OCI-LY7 (cell line): ENCODE measurements around the gene INPP5A. TPM values are rescaled to one million over a fixed set of nuclear protein-coding genes. Genes with fewer than 3 reads are reported as not detected.

ENCODE experiments used
- BruUV-seq: library from RNA; stranded (reverse); fragments of 400-500 nt; replicated peaks from 2 replicates; lab custom pipeline; 2021; lab: Mats Ljungman, UMichigan
- CTCF ChIA-PET: fragments of 300-600 bp; sonication (Branson Sonifier 250); formaldehyde crosslinking; loops from one replicate; lab custom pipeline; 2022; ENCODE audit warnings: antibody characterized with exemption; ENCODE audit not compliant: unreplicated experiment; lab: Charles Lee
- POLR2A ChIA-PET: fragments of 300-600 bp; sonication (Branson Sonifier 250); formaldehyde crosslinking; loops from one replicate; lab custom pipeline; 2022; ENCODE audit warnings: antibody characterized with exemption; lab: Charles Lee
- DNase-seq: peaks from one replicate; pipeline ENCODE4 v3.0.0-alpha.2; 2015; ENCODE audit warnings: low spot score
- H2AFZ ChIP-seq: fragments of 200-600 bp; sonication (generic), shearing (Covaris generic); 2 replicates; pipeline ENCODE4 v1.6.1; 2014; ENCODE audit warnings: mild to moderate bottlenecking, antibody characterized with exemption, low read length, moderate library complexity
- H3K27ac ChIP-seq: fragments of 200-600 bp; sonication (generic); 2 replicates; pipeline ENCODE4 v1.5.1; 2014; ENCODE audit warnings: mixed run types, low read depth, mild to moderate bottlenecking, moderate library complexity, low read length, inconsistent platforms; ENCODE audit not compliant: poor library complexity, severe bottlenecking
- H3K36me3 ChIP-seq: fragments of 200-600 bp; sonication (generic); 2 replicates; pipeline ENCODE4 v1.6.1; 2014; ENCODE audit warnings: mild to moderate bottlenecking, antibody characterized with exemption, low read length, moderate library complexity, mixed read lengths; ENCODE audit not compliant: insufficient read depth
- H3K4me1 ChIP-seq: fragments of 200-600 bp; sonication (generic); 2 replicates; pipeline ENCODE4 v1.5.1; 2014; ENCODE audit warnings: mild to moderate bottlenecking, low read length; ENCODE audit not compliant: insufficient read depth, poor library complexity, severe bottlenecking
- H3K4me2 ChIP-seq: fragments of 200-600 bp; sonication (generic); 2 replicates; pipeline ENCODE4 v1.6.1; 2014; ENCODE audit warnings: mild to moderate bottlenecking, low read length
- H3K4me3 ChIP-seq: fragments of 200-600 bp; sonication (generic); 2 replicates; pipeline ENCODE4 v1.5.1; 2014; ENCODE audit warnings: mild to moderate bottlenecking, low read depth, low read length; ENCODE audit not compliant: poor library complexity, severe bottlenecking
- H3K79me2 ChIP-seq: fragments of 200-600 bp; sonication (generic); 2 replicates; pipeline ENCODE4 v1.6.1; 2016; ENCODE audit warnings: low read depth, mild to moderate bottlenecking, low read length, moderate library complexity, mixed read lengths; ENCODE audit not compliant: insufficient read depth
- H3K9me2 ChIP-seq: fragments of 200-600 bp; sonication (generic); 2 replicates; pipeline ENCODE4 v1.6.1; 2016; ENCODE audit warnings: mild to moderate bottlenecking, low read length, mixed read lengths; ENCODE audit not compliant: insufficient read depth
- H3K9me3 ChIP-seq: fragments of 200-600 bp; sonication (generic); 2 replicates; pipeline ENCODE4 v1.6.1; 2014; ENCODE audit warnings: mild to moderate bottlenecking, mixed run types, low read length, mixed read lengths
- H4K20me1 ChIP-seq: fragments of 200-600 bp; sonication (generic); 2 replicates; pipeline ENCODE4 v1.6.1; 2014; ENCODE audit warnings: mild to moderate bottlenecking, antibody characterized with exemption, low read length, moderate library complexity, mixed read lengths; ENCODE audit not compliant: insufficient read depth
- EZH2phosphoT487 ChIP-seq: fragments of 200-600 bp; sonication (generic); IDR thresholded peaks from 2 replicates; pipeline ENCODE4 v1.6.1; 2018; ENCODE audit warnings: low read depth, borderline replicate concordance, mild to moderate bottlenecking, mixed run types, antibody characterized with exemption, low read length, moderate library complexity, mixed read lengths
- intact Hi-C: fragments of 100-400 bp; cut with micrococcal nuclease; formaldehyde crosslinking; loops from one replicate; pipeline ENCODE4 v1.10.0; 2022; ENCODE audit not compliant: unreplicated experiment
- total RNA-seq, 2 experiments: library from RNA; depleted of rRNA in 1 of 2; stranded (reverse); fragments of >200 nt in 1 of 2; shearing (Covaris generic) in 1 of 2; gene quantifications; 2 replicates each; pipeline ENCODE4 v1.2.3, GENCODE V29; 2014 to 2022
- TF ChIP-seq, protein P1 (sequence below): fragments of 200-600 bp; sonication (generic); conservative IDR thresholded peaks from 2 replicates; pipeline ENCODE4 v1.5.1; 2014; ENCODE audit warnings: mild to moderate bottlenecking, antibody characterized with exemption, low read length, moderate library complexity, mixed read lengths

INPP5A gene
- total RNA-seq, 2 experiments from 2014 or later = 14.5 to 18.4 TPM

DNA sequence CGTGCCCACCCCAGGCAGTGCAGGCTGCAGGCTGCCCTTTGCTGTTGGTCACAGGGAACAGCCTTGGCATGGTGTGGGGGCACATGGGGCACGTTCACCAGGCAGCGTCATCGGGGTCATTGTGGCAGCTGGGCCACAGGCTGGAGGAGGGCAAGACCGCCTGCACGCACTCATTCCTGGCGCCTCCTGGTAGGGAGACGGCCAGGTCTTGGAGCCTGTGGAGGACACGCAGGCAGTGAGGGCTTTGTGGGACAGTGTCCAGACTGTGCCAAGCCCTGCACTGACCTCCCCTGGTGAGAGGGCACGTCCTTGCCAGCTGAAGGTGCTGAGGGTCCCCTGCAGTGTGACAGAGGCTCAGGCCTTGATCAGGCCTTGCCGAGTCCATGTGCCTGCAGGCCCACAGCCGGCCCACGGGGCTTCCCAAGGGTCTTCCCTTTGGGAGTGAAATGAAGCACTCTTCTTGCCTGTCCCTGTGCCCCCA, 171.9 kb downstream of the INPP5A start:
- no peaks in the 10 kb centered on the region for H3K36me3 ChIP-seq
- H3K27ac ChIP-seq = no peak overlapping the region
- ChIA-PET POLR2A (no interaction called here), CTCF (no interaction called here)
- intact Hi-C loops = no loop called here
- H2AFZ ChIP-seq = no peak overlapping the region
- no peaks in the 10 kb centered on the region for H4K20me1 ChIP-seq
- H3K9me2 ChIP-seq = no peaks in the 10 kb centered on the region
- no peaks in the 10 kb centered on the region for H3K79me2 ChIP-seq
- H3K4me2 ChIP-seq = no peak overlapping the region
- H3K9me3 ChIP-seq = peaks cover 9% of the 10 kb centered on the region; the same call in 1 of the 2 replicates
- no peaks in the 10 kb centered on the region for H3K4me1 ChIP-seq
- TF ChIP-seq, protein P1, sequence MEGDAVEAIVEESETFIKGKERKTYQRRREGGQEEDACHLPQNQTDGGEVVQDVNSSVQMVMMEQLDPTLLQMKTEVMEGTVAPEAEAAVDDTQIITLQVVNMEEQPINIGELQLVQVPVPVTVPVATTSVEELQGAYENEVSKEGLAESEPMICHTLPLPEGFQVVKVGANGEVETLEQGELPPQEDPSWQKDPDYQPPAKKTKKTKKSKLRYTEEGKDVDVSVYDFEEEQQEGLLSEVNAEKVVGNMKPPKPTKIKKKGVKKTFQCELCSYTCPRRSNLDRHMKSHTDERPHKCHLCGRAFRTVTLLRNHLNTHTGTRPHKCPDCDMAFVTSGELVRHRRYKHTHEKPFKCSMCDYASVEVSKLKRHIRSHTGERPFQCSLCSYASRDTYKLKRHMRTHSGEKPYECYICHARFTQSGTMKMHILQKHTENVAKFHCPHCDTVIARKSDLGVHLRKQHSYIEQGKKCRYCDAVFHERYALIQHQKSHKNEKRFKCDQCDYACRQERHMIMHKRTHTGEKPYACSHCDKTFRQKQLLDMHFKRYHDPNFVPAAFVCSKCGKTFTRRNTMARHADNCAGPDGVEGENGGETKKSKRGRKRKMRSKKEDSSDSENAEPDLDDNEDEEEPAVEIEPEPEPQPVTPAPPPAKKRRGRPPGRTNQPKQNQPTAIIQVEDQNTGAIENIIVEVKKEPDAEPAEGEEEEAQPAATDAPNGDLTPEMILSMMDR = no peak
- no peak for TF ChIP-seq EZH2phosphoT487
- no peak overlapping the region for H3K4me3 ChIP-seq
- no peak for DNase-seq
- BruUV-seq = no TSS peak

DNA sequence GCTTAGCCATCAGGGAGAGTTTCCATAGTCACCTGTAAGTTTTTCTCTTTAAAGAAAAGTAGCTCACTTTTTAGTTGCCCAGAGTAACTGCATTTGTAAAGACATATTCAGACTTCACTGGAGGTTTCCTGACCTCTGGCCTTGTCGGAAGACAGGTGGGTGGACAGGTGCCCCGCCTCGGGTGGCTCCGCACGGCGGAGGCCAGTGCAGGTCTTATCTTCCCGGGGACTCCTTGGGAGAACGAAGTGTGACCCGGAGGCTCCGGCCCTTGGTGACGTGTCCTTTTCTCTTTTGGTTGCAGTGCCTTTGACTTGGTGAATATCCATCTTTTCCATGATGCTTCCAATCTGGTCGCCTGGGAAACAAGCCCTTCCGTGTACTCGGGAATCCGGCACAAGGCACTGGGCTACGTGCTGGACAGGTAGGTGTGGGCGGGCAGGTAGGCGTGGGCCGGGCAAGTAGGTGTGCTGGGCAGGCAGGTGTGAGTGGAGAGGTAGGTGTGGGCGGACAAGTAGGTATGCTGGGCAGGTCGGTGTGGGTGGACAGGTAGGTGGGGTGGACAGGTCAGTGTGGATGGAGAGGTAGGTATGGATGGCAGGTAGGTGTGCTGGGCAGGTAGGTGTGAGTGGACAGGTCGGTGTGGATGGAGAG, 172.6 kb downstream of the INPP5A start:
- H2AFZ ChIP-seq = no peak overlapping the region
- H3K4me3 ChIP-seq = no peak overlapping the region
- H3K79me2 ChIP-seq = no peaks in the 10 kb centered on the region
- no TSS peak for BruUV-seq
- H4K20me1 ChIP-seq = no peaks in the 10 kb centered on the region
- H3K4me2 ChIP-seq = no peak overlapping the region
- TF ChIP-seq, protein P1 = no peak
- TF ChIP-seq EZH2phosphoT487 = no peak
- H3K27ac ChIP-seq = no peak overlapping the region
- no peaks in the 10 kb centered on the region for H3K9me2 ChIP-seq
- no peaks in the 10 kb centered on the region for H3K36me3 ChIP-seq
- no peak for DNase-seq
- CTCF ChIA-PET = no interaction called here
- H3K4me1 ChIP-seq = no peaks in the 10 kb centered on the region
- H3K9me3 ChIP-seq = peaks cover 9% of the 10 kb centered on the region; the same call in 1 of the 2 replicates
- POLR2A ChIA-PET = no interaction called here
- intact Hi-C loops = no loop called here
